HFF-Myc (cell line): ENCODE results near the gene MLPH.

Source experiments
- DNase-seq: peaks from one replicate; pipeline ENCODE4 v3.0.0-alpha.2; 2011; ENCODE audit warnings: low read depth; ENCODE audit errors: extremely low read depth
- H3K4me3 ChIP-seq: replicated peaks from 2 replicates; pipeline ENCODE4 v1.5.1; 2011; ENCODE audit warnings: low read depth, mild to moderate bottlenecking, control low read depth, low read length
- TF ChIP-seq, protein P1 (sequence below): IDR thresholded peaks from 2 replicates; pipeline ENCODE4 v1.5.1; 2012; ENCODE audit warnings: mild to moderate bottlenecking, low read depth, low read length, control low read depth; ENCODE audit errors: missing control alignments

The MLPH gene

DNA sequence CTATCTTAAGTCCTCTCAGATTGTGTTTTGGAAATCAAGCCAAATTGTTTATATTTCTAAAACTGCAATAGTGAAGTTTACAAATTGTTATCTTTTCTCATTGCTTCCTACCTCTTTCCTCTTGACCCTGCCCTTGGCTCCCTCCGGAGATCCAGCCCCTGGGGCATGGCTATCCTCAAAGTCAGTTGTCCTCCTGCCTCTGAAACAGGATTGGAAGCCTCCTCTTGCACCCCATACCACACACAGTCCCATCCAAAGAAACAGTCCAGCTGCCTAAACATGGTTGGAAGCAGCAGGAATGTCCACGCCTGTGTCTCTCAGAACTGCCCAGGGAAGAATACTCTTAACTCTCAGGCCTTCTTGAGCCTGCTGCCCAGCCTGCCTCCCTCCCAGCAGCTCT is 43.0 kb upstream of the MLPH start:
- no peak for DNase-seq
- H3K4me3 ChIP-seq = no peak overlapping the region
- TF ChIP-seq, protein P1, sequence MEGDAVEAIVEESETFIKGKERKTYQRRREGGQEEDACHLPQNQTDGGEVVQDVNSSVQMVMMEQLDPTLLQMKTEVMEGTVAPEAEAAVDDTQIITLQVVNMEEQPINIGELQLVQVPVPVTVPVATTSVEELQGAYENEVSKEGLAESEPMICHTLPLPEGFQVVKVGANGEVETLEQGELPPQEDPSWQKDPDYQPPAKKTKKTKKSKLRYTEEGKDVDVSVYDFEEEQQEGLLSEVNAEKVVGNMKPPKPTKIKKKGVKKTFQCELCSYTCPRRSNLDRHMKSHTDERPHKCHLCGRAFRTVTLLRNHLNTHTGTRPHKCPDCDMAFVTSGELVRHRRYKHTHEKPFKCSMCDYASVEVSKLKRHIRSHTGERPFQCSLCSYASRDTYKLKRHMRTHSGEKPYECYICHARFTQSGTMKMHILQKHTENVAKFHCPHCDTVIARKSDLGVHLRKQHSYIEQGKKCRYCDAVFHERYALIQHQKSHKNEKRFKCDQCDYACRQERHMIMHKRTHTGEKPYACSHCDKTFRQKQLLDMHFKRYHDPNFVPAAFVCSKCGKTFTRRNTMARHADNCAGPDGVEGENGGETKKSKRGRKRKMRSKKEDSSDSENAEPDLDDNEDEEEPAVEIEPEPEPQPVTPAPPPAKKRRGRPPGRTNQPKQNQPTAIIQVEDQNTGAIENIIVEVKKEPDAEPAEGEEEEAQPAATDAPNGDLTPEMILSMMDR = no peak

- no peak for DNase-seq
- H3K4me3 ChIP-seq = no peak overlapping the region
- TF ChIP-seq, protein P1 = no peak
These were observed 41.3 kb upstream of the MLPH start for GRCh38 chr2:237445611-237446337.

GRCh38 chr2:237446338-237446665 is 40.7 kb upstream of the MLPH start:
- H3K4me3 ChIP-seq = no peak overlapping the region
- TF ChIP-seq, protein P1 = no peak
- no peak for DNase-seq

DNA sequence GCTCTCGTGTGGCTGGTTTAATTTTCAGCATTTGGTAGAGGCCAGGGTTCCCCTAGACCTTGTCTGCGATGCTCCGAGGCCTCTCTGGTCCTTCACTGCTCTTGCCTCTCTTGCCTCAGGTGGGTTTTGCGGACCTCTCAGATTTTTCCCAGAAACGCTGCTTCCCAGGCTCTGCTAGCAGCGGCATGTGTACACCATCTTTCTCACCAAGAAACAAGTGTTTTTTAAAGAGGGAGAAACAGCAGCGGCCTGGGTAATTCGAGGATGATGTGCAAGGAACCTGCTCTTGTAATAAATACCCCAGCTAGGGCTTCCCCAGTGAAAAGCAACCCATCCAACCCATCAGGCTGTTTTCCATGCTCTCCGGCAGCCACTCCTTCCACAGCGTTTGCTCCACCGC is 39.6 kb upstream of the MLPH start:
- DNase-seq = no peak
- H3K4me3 ChIP-seq = no peak overlapping the region
- TF ChIP-seq, protein P1 = no peak

- TF ChIP-seq, protein P1 = no peak
- DNase-seq = no peak
- H3K4me3 ChIP-seq = no peak overlapping the region
These were observed 38.9 kb upstream of the MLPH start for GRCh38 chr2:237448171-237448570.

- TF ChIP-seq, protein P1 = no peak
- H3K4me3 ChIP-seq = no peak overlapping the region
- no peak for DNase-seq
These were observed 38.4 kb upstream of the MLPH start for GRCh38 chr2:237448626-237449025.

GRCh38 chr2:237449193-237449881 is 37.7 kb upstream of the MLPH start:
- no peak for DNase-seq
- TF ChIP-seq, protein P1 = no peak
- H3K4me3 ChIP-seq = no peak overlapping the region
